ENCODE measurements around the gene ETV6. TPM values are rescaled to one million over a fixed set of nuclear protein-coding genes. Genes with fewer than 3 reads are reported as not detected.

ETV6 gene
- total RNA-seq, 1 experiment from 2014 or later = 89.1 TPM

DNA sequence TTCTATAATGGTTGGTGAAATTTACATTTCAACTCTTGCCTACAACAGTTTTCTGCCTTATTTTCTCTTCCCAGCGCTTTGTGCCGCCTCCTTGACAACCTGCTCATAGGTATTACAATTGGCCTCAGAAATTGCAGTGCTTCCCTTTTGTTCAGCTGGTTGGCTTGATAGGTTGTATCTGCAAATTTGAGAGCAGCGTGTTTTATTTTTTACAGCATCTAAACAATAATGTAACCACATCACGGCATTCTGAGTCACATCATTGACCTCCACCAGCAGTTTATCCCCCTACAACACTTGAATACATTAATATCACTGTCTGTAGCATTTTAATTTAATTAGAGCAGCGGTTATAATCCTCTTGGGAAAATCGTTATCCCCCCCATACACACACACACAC lies 99.4 kb downstream of the ETV6 start:
- no peaks in the 10 kb centered on the region for H3K9me3 Mint-ChIP-seq (ENCODE audit: low read depth, unreplicated experiment)
- H3K4me1 Mint-ChIP-seq (ENCODE audit: low read depth, unreplicated experiment) = peaks cover 76% of the 10 kb centered on the region
- TF ChIP-seq, protein P1, sequence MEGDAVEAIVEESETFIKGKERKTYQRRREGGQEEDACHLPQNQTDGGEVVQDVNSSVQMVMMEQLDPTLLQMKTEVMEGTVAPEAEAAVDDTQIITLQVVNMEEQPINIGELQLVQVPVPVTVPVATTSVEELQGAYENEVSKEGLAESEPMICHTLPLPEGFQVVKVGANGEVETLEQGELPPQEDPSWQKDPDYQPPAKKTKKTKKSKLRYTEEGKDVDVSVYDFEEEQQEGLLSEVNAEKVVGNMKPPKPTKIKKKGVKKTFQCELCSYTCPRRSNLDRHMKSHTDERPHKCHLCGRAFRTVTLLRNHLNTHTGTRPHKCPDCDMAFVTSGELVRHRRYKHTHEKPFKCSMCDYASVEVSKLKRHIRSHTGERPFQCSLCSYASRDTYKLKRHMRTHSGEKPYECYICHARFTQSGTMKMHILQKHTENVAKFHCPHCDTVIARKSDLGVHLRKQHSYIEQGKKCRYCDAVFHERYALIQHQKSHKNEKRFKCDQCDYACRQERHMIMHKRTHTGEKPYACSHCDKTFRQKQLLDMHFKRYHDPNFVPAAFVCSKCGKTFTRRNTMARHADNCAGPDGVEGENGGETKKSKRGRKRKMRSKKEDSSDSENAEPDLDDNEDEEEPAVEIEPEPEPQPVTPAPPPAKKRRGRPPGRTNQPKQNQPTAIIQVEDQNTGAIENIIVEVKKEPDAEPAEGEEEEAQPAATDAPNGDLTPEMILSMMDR (IDR thresholded peaks at IDR 0.05; ENCODE audit: unreplicated experiment) = no peak
- peak overlapping the region; percentile 19 for H3K27ac Mint-ChIP-seq (ENCODE audit: unreplicated experiment)
- no peak overlapping the region for H3K4me3 Mint-ChIP-seq (ENCODE audit: low read depth, unreplicated experiment)
- CTCF ChIA-PET = no interaction called here
- H3K27me3 Mint-ChIP-seq (ENCODE audit: unreplicated experiment) = no peaks in the 10 kb centered on the region
- DNase-seq = no peak
- intact Hi-C loops (cut with micrococcal nuclease; ENCODE audit: unreplicated experiment) = loop anchor here (5.0 kb wide), 5 partner anchors 42 to 167 kb away; no protein-coding TSS in a partner anchor
- BruUV-seq (replicated peaks) = no TSS peak
- peaks cover 25% of the 10 kb centered on the region for H3K36me3 Mint-ChIP-seq (ENCODE audit: insufficient read depth, unreplicated experiment)

DNA sequence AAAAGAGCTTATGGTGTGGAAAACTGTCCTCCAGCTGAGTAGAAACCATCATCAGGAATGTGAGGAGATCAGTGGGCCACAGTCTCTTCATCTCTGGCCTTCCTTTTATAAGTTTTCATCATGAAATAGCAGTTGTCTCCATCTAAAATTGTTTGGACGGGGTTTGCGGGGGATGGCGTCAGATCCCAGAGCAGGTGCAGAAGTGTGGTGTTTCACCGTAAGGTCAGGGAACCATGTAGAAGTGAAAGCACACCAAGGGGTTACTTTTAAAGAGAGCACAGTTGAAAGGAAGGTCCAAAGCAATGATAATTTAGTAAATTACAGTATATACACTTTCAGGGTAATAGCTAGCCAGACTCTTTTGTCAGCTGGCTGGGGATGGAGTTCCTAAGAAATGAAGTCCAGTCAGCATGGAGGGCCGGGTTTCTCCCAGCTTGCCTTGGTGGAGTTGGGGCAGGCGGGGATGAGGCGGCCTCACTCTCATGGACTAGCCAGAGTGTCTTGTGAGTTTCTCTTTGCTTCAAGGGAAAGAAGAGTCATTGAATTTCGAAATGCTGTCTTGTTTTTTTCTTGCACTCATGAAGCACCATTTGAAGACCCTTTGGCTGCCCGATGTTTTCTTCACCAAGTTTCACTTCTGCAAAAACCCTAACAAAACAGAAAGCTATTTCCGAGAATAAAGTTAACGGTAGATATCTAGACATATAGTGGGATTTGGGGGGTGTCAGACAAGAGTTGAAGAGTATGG lies 100.6 kb downstream of the ETV6 start:
- peaks cover 65% of the 10 kb centered on the region for H3K4me1 Mint-ChIP-seq (ENCODE audit: low read depth, unreplicated experiment)
- DNase-seq = no peak
- no peaks in the 10 kb centered on the region for H3K27me3 Mint-ChIP-seq (ENCODE audit: unreplicated experiment)
- CTCF ChIA-PET = no interaction called here
- peak overlapping the region; percentile 19 for H3K27ac Mint-ChIP-seq (ENCODE audit: unreplicated experiment)
- peaks cover 30% of the 10 kb centered on the region for H3K36me3 Mint-ChIP-seq (ENCODE audit: insufficient read depth, unreplicated experiment)
- no TSS peak for BruUV-seq (replicated peaks)
- TF ChIP-seq, protein P1 (IDR thresholded peaks at IDR 0.05; ENCODE audit: unreplicated experiment) = no peak
- no peak overlapping the region for H3K4me3 Mint-ChIP-seq (ENCODE audit: low read depth, unreplicated experiment)
- intact Hi-C loops (cut with micrococcal nuclease; ENCODE audit: unreplicated experiment) = loop anchor here (5.0 kb wide), 5 partner anchors 43 to 168 kb away; no protein-coding TSS in a partner anchor
- no peaks in the 10 kb centered on the region for H3K9me3 Mint-ChIP-seq (ENCODE audit: low read depth, unreplicated experiment)

DNA sequence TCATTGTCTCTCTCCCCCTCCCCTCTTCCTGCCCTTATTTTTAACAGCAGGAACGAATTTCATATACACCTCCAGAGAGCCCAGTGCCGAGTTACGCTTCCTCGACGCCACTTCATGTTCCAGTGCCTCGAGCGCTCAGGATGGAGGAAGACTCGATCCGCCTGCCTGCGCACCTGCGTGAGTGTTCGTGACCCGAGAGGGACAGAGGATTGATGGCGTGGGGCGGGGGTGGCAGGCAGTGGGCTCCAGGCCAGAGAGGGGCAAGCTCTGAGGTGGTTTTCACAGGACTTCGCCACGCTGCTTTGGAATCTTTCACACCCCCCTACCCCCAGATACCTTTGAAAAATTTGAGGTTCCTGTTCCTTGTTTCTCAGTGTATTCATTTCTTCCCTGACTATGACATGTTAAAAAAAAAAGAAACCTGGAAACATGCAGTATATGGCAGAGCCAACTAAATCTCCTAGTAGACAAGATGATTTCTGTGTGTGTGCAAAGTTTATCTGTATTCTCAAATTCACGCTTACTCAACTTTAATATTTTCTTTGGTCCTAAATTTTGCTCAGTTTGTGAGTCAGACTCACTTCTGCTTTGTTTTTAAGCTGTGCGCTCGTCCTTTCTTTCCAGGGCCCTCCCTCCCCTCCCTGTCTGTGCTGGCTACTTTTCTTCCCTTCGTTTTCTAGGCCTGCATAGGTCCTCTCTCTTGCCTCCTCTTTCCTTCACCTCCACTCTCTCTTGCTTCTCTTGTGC lies 103.1 kb downstream of the ETV6 start:
- TF ChIP-seq, protein P1 (IDR thresholded peaks at IDR 0.05; ENCODE audit: unreplicated experiment) = no peak
- H3K27ac Mint-ChIP-seq (ENCODE audit: unreplicated experiment) = no peak overlapping the region
- H3K9me3 Mint-ChIP-seq (ENCODE audit: low read depth, unreplicated experiment) = no peaks in the 10 kb centered on the region
- intact Hi-C loops (cut with micrococcal nuclease; ENCODE audit: unreplicated experiment) = no loop called here
- H3K4me3 Mint-ChIP-seq (ENCODE audit: low read depth, unreplicated experiment) = no peak overlapping the region
- CTCF ChIA-PET = no interaction called here
- peaks cover 51% of the 10 kb centered on the region for H3K4me1 Mint-ChIP-seq (ENCODE audit: low read depth, unreplicated experiment)
- no peak for DNase-seq
- no peaks in the 10 kb centered on the region for H3K27me3 Mint-ChIP-seq (ENCODE audit: unreplicated experiment)
- BruUV-seq (replicated peaks) = no TSS peak
- H3K36me3 Mint-ChIP-seq (ENCODE audit: insufficient read depth, unreplicated experiment) = peaks cover 35% of the 10 kb centered on the region

DNA sequence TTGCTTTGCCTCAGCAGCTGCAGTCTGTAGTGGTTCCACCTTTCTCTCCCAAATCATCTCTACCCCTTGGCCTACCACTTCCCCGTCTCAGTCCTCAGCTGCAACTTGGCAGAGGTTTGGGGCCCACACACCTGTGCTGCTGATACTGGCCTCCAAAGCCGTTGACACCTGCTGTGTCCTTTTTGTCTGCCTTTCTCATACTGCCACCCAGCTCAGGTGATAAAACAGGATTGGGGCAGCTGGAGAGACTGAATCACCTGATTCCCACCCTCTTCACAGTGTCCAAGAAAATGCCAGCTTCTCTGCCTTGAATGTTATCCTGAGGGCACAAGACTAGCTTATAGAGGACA lies 103.7 kb downstream of the ETV6 start:
- CTCF ChIA-PET = no interaction called here
- intact Hi-C loops (cut with micrococcal nuclease; ENCODE audit: unreplicated experiment) = no loop called here
- no peaks in the 10 kb centered on the region for H3K9me3 Mint-ChIP-seq (ENCODE audit: low read depth, unreplicated experiment)
- TF ChIP-seq, protein P1 (IDR thresholded peaks at IDR 0.05; ENCODE audit: unreplicated experiment) = no peak
- no peaks in the 10 kb centered on the region for H3K27me3 Mint-ChIP-seq (ENCODE audit: unreplicated experiment)
- no peak overlapping the region for H3K27ac Mint-ChIP-seq (ENCODE audit: unreplicated experiment)
- no peak for DNase-seq
- no peak overlapping the region for H3K4me3 Mint-ChIP-seq (ENCODE audit: low read depth, unreplicated experiment)
- H3K36me3 Mint-ChIP-seq (ENCODE audit: insufficient read depth, unreplicated experiment) = peaks cover 35% of the 10 kb centered on the region
- no TSS peak for BruUV-seq (replicated peaks)
- peaks cover 47% of the 10 kb centered on the region for H3K4me1 Mint-ChIP-seq (ENCODE audit: low read depth, unreplicated experiment)

All from Calu3 (cell line).